ENCODE measurements around the gene GMDS.

GMDS gene

DNA sequence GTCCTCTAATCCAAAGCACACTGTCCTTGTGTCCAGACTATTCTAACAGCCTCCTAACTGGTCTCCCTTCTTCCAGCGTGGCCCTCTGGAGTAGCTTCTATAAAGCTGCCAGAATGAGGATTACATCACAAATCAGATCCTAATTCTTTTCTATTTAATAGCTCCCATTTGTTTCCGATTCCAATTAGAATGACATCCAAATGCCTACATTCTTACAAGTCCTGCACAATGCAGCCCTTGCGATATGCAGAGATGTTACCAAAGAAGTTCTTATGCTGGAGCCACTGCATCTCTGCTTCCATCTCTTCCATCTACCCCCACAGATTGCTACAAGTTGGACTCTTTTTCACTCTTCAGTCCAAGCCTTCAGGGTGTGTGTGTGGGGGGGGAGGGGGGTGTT is 40.0 kb downstream of the GMDS start:
- DNase-seq (ENCODE audit: low read depth), result no peak

GRCh38 chr6:2204272-2204671 is 41.1 kb downstream of the GMDS start:
- no peak for DNase-seq (ENCODE audit: low read depth)

- DNase-seq (ENCODE audit: low read depth), result no peak
These were observed 42.1 kb downstream of the GMDS start for GRCh38 chr6:2203264-2203663.

- DNase-seq (ENCODE audit: low read depth), result no peak
These were observed 47.4 kb downstream of the GMDS start for GRCh38 chr6:2197984-2198383.

DNA sequence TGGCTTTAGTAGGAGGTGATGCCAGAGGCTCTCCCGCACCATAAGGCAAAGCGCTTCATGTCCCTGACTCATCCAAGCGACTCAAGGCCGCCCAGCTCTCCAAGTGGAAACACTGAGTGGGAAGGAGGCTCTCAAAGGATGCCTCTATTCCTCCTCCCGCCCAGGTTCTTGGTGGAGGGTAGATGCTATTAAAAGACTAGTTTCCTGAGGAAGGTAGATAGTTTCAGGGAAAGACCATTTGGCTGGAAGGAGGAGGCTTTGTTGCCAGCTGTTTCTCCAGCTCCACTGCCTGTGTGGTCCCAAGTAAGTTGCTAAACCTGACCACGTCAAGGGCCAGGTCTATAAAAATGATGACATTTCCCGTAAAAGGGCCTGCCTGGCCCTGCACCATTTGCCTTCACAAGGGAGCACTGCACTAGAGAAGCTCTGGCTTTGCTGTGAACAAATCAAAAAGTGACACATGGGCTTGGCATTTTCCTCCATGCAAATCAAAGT is 48.2 kb downstream of the GMDS start:
- peak; percentile 68 for DNase-seq (ENCODE audit: low read depth)

GRCh38 chr6:2196079-2196679 is 49.2 kb downstream of the GMDS start:
- peak; percentile 61 for DNase-seq (ENCODE audit: low read depth)

GRCh38 chr6:2194643-2195042 is 50.8 kb downstream of the GMDS start:
- no peak for DNase-seq (ENCODE audit: low read depth)

DNA sequence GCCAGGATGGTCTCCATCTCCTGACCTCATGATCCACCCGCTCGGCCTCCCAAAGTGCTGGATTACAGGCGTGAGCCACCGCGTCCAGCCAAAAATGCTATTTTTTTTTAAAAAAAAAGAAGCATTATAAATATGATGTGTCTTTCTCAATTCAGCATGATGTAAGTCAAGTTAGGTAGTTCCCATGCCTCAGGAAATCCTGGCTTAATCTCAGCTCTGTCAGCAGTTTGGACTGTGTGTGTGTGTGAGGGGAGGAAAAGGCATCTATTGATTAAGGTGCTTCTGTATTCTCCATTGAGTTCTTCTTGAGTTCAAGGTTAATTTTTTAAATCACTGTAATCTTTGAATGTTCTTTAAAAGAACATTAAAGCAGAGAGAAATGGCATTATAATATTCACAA is 51.5 kb downstream of the GMDS start:
- DNase-seq (ENCODE audit: low read depth), result no peak

DNA sequence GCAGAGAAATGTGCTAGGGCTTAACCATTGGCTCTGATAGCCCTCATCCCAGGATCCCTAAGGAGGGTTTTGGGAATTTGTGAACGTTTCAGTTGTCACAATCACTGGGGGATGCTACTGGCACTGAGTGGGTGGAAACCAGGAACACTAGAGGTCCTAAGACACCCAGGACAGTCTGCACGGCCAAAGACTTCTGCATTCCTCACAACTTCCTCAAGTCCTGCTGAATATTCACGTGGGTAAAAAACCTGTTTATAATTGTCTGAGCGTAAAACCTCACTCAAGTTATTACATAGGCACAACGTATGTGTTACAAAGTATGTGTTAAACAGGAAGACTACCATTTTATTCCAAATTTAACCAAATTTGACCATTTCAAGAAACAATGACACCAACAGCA is 52.4 kb downstream of the GMDS start:
- no peak for DNase-seq (ENCODE audit: low read depth)

GRCh38 chr6:2191390-2191740 is 54.0 kb downstream of the GMDS start:
- DNase-seq (ENCODE audit: low read depth), result no peak

DNA sequence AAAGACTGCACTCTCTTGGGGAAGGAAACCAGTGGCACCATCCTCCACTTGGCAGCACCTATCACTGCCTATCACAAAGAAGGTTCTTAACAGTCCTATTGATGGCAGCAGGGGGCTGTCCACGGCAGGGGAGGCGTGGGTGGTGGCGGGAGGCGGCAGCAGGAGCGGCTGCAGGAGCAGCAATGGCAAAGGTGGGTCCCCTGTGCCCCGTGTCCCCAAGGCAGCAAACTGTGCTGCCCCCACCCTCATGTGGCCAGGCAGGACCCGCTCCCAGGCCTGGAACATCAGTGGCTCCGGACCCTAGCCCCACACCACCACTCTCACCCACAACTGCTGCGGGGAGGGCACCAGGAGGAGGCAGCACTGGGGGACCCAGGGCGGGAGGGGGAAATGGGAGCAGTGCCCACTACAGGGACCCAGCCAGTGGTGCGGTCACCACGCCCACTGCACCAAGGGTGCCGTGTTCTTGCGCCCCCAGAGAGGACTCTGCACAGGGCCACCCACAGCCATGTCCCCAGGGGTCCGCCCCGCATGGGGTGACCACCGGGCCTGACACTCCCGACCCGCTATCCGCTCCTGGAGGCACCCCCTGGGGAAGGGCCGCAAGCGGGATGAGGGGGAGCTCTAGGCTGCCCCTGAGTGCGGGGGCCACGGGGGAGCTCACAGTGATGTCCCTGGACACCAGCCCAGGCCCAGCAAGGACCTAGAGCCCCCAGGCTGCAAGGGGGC is 54.6 kb downstream of the GMDS start:
- DNase-seq (ENCODE audit: low read depth), result no peak

- DNase-seq (ENCODE audit: low read depth), result no peak
These were observed 56.5 kb downstream of the GMDS start for GRCh38 chr6:2188856-2189384.

DNA sequence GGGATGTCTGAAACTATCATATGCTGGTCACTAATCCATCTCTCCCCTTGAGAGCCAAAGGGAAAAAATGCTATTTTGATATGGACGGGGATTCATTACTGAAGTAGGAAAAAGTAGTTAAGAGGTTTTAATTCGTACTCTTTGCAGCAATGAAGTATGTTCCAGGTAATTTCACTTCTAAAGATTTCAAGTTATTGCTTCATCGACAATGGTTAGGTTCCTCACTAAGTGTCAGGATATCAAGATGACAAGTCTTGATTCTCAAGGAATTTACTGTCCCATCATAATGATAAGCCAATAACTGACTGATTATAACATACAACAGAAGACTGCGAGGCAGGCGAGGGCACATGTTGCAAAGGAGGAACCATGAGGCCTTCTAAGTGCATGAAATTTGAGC is 57.0 kb downstream of the GMDS start:
- no peak for DNase-seq (ENCODE audit: low read depth)

DNA sequence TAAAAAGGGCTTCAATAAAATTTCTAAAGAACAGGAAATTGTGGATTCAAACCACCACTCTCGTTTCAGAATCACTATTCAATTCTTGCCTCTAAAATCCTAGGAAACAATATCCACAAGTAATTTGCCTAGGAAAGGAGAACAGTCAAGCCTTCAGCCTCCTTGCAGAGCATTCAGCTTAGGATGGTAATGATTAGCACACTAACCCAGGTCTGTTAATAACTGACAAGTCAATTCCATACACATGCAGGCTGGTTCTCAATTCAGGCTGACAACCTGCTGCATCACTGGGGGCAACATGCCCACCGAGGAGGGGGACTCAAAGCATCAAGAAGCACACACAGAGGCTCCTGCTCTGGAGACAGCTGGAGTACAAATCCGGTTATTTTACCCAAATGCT is 57.6 kb downstream of the GMDS start:
- no peak for DNase-seq (ENCODE audit: low read depth)

DNA sequence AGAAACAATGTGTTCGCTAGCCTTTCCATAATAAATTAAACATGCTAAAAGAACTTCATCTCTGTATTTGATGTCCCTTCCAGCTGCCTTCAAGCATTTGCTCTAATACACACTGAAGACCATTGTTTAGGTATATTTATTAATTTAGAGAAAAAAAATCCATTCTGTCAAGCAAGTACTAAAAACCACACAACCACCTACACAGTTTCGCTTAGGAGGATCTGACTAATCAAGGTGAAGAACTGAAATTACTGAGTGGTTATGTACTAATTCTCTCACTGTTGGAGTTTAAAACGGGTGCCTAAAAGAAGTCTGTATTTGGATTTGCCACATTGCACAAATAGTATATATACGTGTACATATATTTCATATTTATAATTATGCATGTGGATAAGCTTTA is 58.9 kb downstream of the GMDS start:
- DNase-seq (ENCODE audit: low read depth), result no peak

- no peak for DNase-seq (ENCODE audit: low read depth)
These were observed 59.9 kb downstream of the GMDS start for GRCh38 chr6:2185466-2185865.

DNA sequence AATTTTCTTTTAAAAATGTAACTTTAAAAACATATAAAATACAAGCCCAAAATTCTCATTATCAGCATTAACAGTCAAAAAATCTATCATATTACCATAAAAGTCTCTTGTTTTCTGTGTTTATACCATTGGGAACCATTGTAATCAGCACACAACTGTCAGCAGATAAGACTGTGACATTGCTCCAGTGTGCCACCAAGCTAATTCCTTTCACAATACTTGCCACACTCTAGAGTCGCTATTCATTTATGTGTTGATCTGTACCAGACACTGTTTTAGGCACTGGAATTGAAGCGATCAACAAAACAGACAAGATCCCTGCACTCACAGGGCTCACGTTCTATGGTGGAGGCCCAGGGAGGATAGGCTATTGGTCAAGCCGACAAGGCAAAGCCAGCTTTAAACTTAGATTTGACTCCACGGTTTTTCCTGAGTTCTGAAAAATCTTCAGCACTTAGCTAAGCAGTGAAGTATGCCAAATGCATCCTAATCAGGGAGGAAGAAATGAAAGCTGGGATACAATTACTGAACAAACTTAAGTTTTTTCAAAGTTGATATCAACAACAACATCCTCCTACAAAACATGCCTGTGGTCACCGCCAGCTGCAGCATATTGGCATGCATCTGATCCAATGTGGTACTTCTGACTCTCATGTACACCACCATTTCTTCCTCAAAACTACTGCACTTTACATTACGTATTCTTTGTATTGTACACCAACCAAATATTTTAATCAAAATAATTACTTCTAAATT is 60.5 kb downstream of the GMDS start:
- DNase-seq (ENCODE audit: low read depth), result no peak

- no peak for DNase-seq (ENCODE audit: low read depth)
These were observed 61.7 kb downstream of the GMDS start for GRCh38 chr6:2183752-2184151.

DNA sequence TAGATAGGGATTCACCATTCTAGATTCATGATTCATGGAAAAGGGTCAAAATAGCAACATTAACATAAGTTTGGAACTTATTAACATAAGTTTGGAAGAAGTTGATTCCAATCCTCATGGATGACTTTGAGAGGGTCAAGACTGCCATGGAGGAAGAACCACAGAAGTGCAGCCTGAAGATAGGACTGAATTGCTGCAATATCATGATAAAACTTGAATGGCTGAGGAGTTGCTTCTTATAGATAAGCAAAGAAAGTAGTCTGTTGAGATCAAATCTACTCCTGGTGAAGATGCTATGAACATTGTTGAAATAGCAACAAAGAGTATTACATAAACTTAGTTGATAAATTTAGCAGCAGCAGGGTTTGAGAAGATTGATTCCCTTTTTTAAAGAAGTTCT is 62.2 kb downstream of the GMDS start:
- DNase-seq (ENCODE audit: low read depth), result no peak

DNA sequence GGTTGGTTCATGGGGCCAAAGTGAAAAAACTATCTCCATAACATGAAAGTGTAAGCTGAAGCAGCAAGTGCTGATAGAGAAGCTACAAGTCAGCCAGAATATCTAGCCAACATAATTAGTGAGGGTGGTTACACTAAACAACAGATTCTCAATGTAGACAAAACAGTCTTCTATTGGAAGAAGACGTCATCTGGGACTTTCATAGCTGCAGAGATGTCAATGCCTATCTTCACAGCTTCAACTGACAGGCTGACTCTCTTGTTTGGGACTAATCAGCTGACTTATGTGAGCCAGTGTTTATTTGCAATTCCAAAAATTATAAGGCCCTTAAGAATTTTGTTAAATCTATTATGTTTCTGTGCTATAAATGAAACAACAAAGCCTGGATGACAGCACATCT is 63.2 kb downstream of the GMDS start:
- no peak for DNase-seq (ENCODE audit: low read depth)

DNA sequence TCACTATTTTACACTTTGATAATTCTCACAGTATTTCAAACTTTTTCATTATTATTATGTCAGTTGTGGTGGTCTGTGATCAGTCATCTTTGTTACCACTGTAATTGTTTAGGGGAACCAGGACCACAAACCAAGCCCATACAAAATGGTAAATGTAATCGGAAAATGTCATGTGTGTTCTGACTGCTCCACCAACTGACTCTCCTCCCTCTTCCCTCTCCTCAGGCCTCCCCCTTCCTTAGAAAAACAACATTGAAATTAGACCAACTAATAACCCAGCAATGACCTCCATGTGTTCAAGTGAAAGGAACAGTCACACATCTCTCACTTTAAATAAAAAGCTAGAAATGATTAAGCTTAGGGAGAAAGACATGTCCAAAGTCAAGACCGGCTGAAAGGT is 63.8 kb downstream of the GMDS start:
- no peak for DNase-seq (ENCODE audit: low read depth)

DNA sequence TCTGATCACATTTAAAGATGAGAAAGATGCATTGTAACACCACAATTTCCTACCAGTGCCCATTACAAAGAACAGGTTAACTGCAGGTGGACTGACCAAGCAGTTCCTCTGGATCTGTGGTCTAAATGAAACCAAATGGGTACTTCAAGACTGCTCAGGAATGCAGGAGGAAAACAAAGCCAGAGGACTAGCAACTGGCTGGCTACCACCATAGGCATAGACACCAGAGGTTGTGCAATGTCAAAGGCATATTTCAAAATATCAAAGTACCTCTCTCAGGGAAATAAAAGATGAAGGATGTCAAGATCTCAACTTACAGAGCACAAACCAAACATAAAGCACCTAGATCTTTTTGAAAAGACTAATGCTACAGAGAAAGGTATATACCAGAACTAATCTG is 65.5 kb downstream of the GMDS start:
- DNase-seq (ENCODE audit: low read depth), result peak; percentile 34

DNA sequence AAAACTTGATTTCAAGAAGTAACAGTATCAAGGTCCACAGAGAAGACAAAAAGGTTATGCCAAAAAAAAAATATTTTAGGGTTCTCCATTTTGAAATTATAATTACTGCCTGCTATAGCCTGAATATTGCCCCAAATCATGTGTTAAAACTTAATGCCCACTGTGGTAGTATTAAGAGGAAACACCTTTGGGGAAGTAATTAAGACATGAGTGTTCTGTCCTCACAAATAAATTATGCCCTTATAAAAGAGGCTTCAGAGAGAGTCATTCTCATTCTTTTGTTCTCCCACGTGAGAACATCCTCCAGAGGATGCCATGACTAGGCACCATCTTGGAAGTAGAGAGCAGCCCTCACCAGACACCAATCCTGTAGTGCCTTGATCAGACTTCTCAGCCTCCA is 66.2 kb downstream of the GMDS start:
- DNase-seq (ENCODE audit: low read depth), result no peak

Data from EH (cell line).